H7 (cell line): ENCODE measurements around the gene AGBL1. TPM values are rescaled to one million over a fixed set of nuclear protein-coding genes. Genes with fewer than 3 reads are reported as not detected.

Experiments used
- DNase-seq: peaks from one replicate; pipeline ENCODE4 v3.0.0; 2012
- H3K27me3 ChIP-seq: 2 replicates; pipeline ENCODE4 v1.6.0; 2011; ENCODE audit warnings: mild to moderate bottlenecking, low read length; ENCODE audit not compliant: control insufficient read depth, insufficient read depth
- H3K36me3 ChIP-seq: replicated peaks from 2 replicates; pipeline ENCODE4 v1.5.1; 2011; ENCODE audit warnings: low read length; ENCODE audit not compliant: control insufficient read depth, insufficient read depth
- H3K4me3 ChIP-seq: 2 replicates; pipeline ENCODE4 v1.5.1; 2011; ENCODE audit warnings: low read depth, mild to moderate bottlenecking, control low read depth, low read length, moderate library complexity; ENCODE audit not compliant: insufficient read depth
- total RNA-seq: library from RNA; depleted of rRNA; stranded (reverse); fragments of >200 nt; shearing (Covaris generic); gene quantifications from 2 replicates; pipeline ENCODE4 v1.2.3, GENCODE V29; 2014

AGBL1 gene
- total RNA-seq, 1 experiment from 2014 or later: not detected

DNA sequence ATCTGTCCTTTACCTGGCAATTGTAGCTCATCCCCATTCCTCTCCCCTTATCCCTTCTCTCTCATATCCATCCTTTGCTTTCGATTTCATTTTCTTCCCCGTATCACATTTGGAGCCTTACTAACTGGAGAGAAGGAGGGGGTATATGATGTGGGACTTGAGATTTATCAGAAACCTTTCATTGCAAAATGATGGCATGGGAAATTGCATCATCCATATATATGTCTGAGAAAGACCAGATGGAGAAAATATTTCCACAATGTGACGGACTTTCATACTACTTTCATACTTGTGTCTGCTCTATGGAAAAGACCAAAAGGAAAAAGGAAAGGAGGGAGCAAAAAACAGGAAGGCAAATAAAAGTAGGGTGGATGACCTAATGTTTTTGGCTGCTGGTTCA lies 675.2 kb downstream of the AGBL1 start:
- Histone ChIP-seq H3K4me3 (no peak overlapping the region), H3K27me3 (no peaks in the 10 kb centered on the region), H3K36me3 (no peaks in the 10 kb centered on the region)
- no peak for DNase-seq

GRCh38 chr15:86756688-86757087 lies 677.0 kb downstream of the AGBL1 start:
- H3K4me3 ChIP-seq: no peak overlapping the region
- H3K27me3 ChIP-seq: no peaks in the 10 kb centered on the region
- DNase-seq: no peak
- H3K36me3 ChIP-seq: no peaks in the 10 kb centered on the region

DNA sequence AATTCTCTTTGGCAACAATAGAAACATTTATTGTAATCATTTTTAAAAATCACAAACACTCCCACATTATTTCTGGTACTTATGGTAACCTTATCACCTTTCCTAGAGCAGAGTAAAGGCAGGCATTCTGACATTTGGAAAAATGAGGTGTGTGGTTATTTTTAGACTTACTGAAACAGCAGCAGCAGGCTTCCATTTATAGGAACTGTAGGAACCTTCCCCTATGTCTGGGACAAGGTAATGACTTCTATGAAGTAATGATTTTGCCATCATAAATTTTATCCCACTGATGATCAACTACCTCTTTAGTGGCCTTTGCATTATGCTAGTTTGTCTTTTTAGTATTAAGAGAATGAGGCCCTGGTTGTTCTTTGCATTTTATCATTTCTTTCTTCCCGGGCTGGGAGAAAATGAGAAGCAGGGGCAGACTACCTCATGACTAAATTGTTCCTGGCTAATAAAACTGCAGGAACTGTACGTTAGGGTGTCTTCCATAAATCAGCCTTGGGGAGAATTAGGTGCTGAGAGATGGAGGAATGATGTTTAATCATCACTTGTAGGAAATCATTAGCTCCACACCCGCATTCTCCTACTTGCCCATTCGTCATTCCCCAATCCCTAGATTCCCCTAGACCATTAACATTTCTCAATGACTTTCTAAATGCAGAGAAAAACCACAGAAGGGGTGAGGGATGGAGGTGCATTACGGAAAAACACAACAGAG lies 680.3 kb downstream of the AGBL1 start:
- H3K36me3 ChIP-seq: no peaks in the 10 kb centered on the region
- no peak for DNase-seq
- H3K27me3 ChIP-seq: no peaks in the 10 kb centered on the region
- no peak overlapping the region for H3K4me3 ChIP-seq

- Histone ChIP-seq H3K36me3 (no peaks in the 10 kb centered on the region), H3K27me3 (no peaks in the 10 kb centered on the region), H3K4me3 (no peak overlapping the region)
- no peak for DNase-seq
These were observed 683.2 kb downstream of the AGBL1 start for GRCh38 chr15:86762874-86763273.

- Histone ChIP-seq H3K4me3 (no peak overlapping the region), H3K27me3 (no peaks in the 10 kb centered on the region), H3K36me3 (no peaks in the 10 kb centered on the region)
- DNase-seq: no peak
These were observed 684.4 kb downstream of the AGBL1 start for GRCh38 chr15:86764021-86764420.

GRCh38 chr15:86765281-86765680 lies 685.6 kb downstream of the AGBL1 start:
- H3K27me3 ChIP-seq: no peaks in the 10 kb centered on the region
- H3K4me3 ChIP-seq: no peak overlapping the region
- H3K36me3 ChIP-seq: no peaks in the 10 kb centered on the region
- no peak for DNase-seq

- no peak for DNase-seq
- Histone ChIP-seq H3K4me3 (no peak overlapping the region), H3K36me3 (no peaks in the 10 kb centered on the region), H3K27me3 (no peaks in the 10 kb centered on the region)
These were observed 692.8 kb downstream of the AGBL1 start for GRCh38 chr15:86772369-86773059.

DNA sequence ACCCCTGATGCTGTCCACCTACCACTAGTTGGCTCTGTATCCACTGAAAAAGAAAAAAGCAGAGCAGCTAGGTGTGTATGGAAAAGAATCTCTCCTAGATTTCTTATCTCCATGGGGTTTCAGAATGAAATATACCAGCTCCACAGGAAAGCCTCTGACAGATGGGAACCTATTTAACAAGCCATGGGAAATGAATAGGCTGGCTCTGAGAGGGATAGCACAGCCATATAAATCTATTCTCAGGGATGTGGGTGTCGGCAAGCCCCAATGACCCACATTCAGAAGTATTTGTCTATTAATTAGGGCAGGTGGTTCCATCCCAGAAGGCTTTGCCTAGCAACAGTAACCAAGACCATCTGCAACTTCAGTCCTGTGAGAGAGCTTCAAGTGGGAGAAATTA lies 694.1 kb downstream of the AGBL1 start:
- Histone ChIP-seq H3K27me3 (no peaks in the 10 kb centered on the region), H3K4me3 (no peak overlapping the region), H3K36me3 (no peaks in the 10 kb centered on the region)
- DNase-seq: no peak

- Histone ChIP-seq H3K36me3 (no peaks in the 10 kb centered on the region), H3K27me3 (no peaks in the 10 kb centered on the region), H3K4me3 (no peak overlapping the region)
- no peak for DNase-seq
These were observed 696.5 kb downstream of the AGBL1 start for GRCh38 chr15:86776145-86776544.

GRCh38 chr15:86796521-86796920 lies 716.9 kb downstream of the AGBL1 start:
- Histone ChIP-seq H3K27me3 (no peaks in the 10 kb centered on the region), H3K36me3 (no peaks in the 10 kb centered on the region), H3K4me3 (no peak overlapping the region)
- DNase-seq: no peak

DNA sequence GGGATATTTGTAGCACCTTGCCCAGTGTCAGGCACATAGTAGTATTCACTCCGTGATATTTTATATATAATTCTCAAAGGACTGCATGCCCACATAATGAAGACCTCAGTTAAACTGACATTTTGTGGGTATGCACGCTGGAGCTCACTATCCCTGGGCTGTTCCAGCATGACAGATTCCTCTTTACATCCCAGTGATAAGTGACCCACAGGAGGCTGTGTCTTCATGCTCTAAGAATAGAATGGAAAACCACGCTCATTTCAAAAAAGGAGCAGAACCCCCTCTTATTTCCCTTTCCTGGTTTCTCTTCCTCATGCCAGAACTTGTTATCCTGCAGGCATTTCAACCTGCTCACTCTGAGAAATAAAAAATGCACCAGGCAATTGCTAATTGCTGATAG lies 717.5 kb downstream of the AGBL1 start:
- no peak for DNase-seq
- no peak overlapping the region for H3K4me3 ChIP-seq
- H3K27me3 ChIP-seq: no peaks in the 10 kb centered on the region
- no peaks in the 10 kb centered on the region for H3K36me3 ChIP-seq

GRCh38 chr15:86799226-86799625 lies 719.6 kb downstream of the AGBL1 start:
- H3K4me3 ChIP-seq: no peak overlapping the region
- DNase-seq: no peak
- H3K27me3 ChIP-seq: no peaks in the 10 kb centered on the region
- H3K36me3 ChIP-seq: no peaks in the 10 kb centered on the region

DNA sequence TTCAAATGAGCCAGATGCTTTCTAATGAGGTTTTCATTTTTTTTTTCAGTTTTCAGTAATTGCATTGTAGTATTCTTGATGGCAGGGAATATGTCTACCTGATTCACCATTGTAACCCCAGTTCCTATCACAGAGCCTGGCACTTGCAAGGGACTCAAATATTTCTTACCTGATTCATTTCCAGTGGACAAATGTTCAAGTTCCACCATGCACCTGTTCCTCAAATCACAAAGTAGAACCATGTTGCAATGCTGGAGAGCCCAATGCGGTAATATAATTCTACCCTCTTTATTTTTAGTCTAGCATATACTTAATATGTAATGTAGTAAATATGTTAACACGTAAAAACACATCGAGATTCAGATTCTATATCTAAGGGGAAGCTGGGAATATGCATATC lies 722.6 kb downstream of the AGBL1 start:
- no peaks in the 10 kb centered on the region for H3K27me3 ChIP-seq
- H3K4me3 ChIP-seq: no peak overlapping the region
- no peaks in the 10 kb centered on the region for H3K36me3 ChIP-seq
- DNase-seq: no peak

DNA sequence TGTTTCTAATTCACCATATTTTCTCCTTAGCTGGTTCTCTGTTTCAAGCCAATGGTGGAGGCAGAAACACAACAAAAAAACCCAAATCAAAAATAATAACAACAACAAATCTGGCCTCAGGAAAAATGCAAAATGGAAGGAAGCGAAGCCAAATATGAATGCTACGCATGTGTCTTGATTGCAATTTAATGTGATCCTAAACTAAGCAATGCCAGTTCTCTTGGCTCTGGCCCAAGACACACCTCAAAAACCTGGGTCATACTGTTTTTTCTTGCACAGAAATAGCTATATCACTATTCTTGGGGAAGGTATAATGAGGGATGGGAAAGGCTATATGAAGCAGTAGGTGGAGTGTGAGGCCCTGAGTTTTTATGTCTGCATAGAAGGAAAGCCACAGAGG lies 724.7 kb downstream of the AGBL1 start:
- H3K4me3 ChIP-seq: no peak overlapping the region
- H3K27me3 ChIP-seq: no peaks in the 10 kb centered on the region
- H3K36me3 ChIP-seq: no peaks in the 10 kb centered on the region
- no peak for DNase-seq

GRCh38 chr15:86810329-86810728 lies 730.7 kb downstream of the AGBL1 start:
- no peaks in the 10 kb centered on the region for H3K27me3 ChIP-seq
- H3K36me3 ChIP-seq: no peaks in the 10 kb centered on the region
- no peak overlapping the region for H3K4me3 ChIP-seq
- no peak for DNase-seq
